RPMI8226 (cell line): ENCODE measurements around the gene CASP3.

Experiments used
- DNase-seq: peaks from one replicate; pipeline ENCODE4 v3.0.0-alpha.2; 2015

Gene CASP3

GRCh38 chr4:184649026-184649970, at the start of gene CASP3, which contains the start of gene PRIMPOL:
Gene CASP3, minus strand, starts transcription at chr4:184649447. Its CDS starts 10,994 bp downstream, at chr4:184638453.
Gene PRIMPOL, plus strand, starts transcription at chr4:184649738. Its CDS starts 7,403 bp downstream, at chr4:184657141.
- peak; percentile 93 for DNase-seq

- no peak for DNase-seq
Observed at GRCh38 chr4:184697956-184698355, 48.7 kb upstream of the CASP3 start.

- no peak for DNase-seq
Observed at GRCh38 chr4:184695178-184695896, 46.1 kb upstream of the CASP3 start.

- no peak for DNase-seq
Observed at GRCh38 chr4:184694412-184694956, 45.2 kb upstream of the CASP3 start.

GRCh38 chr4:184693056-184693455, 43.8 kb upstream of the CASP3 start:
- no peak for DNase-seq

- no peak for DNase-seq
Observed at GRCh38 chr4:184689681-184690080, 40.4 kb upstream of the CASP3 start.

- no peak for DNase-seq
Observed at GRCh38 chr4:184688447-184688846, 39.2 kb upstream of the CASP3 start.

GRCh38 chr4:184688005-184688404, 38.8 kb upstream of the CASP3 start:
- no peak for DNase-seq

- DNase-seq: no peak
Observed at GRCh38 chr4:184684491-184685189, 35.4 kb upstream of the CASP3 start.

GRCh38 chr4:184681916-184682315, 32.7 kb upstream of the CASP3 start:
- DNase-seq: no peak

- no peak for DNase-seq
Observed at GRCh38 chr4:184680698-184681097, 31.5 kb upstream of the CASP3 start.

GRCh38 chr4:184675821-184676492, 26.7 kb upstream of the CASP3 start:
- DNase-seq: no peak

GRCh38 chr4:184675018-184675417, 25.8 kb upstream of the CASP3 start:
- DNase-seq: no peak

- DNase-seq: no peak
Observed at GRCh38 chr4:184674011-184674410, 24.8 kb upstream of the CASP3 start.

GRCh38 chr4:184672741-184673140, 23.5 kb upstream of the CASP3 start:
- no peak for DNase-seq

GRCh38 chr4:184671101-184671500, 21.9 kb upstream of the CASP3 start:
- no peak for DNase-seq

- DNase-seq: no peak
Observed at GRCh38 chr4:184669251-184669650, 20.0 kb upstream of the CASP3 start.

GRCh38 chr4:184668511-184669114, 19.4 kb upstream of the CASP3 start:
- no peak for DNase-seq

GRCh38 chr4:184668096-184668495, 18.8 kb upstream of the CASP3 start:
- DNase-seq: no peak

- DNase-seq: no peak
Observed at GRCh38 chr4:184666670-184667069, 17.4 kb upstream of the CASP3 start.

GRCh38 chr4:184664445-184665210, 15.4 kb upstream of the CASP3 start:
- no peak for DNase-seq
